ENCODE measurements around the gene FIG4. TPM values are rescaled to one million over a fixed set of nuclear protein-coding genes. Genes with fewer than 3 reads are reported as not detected.

Gene FIG4
- total RNA-seq, 1 donor from 2014 or later: 13.5 TPM

DNA sequence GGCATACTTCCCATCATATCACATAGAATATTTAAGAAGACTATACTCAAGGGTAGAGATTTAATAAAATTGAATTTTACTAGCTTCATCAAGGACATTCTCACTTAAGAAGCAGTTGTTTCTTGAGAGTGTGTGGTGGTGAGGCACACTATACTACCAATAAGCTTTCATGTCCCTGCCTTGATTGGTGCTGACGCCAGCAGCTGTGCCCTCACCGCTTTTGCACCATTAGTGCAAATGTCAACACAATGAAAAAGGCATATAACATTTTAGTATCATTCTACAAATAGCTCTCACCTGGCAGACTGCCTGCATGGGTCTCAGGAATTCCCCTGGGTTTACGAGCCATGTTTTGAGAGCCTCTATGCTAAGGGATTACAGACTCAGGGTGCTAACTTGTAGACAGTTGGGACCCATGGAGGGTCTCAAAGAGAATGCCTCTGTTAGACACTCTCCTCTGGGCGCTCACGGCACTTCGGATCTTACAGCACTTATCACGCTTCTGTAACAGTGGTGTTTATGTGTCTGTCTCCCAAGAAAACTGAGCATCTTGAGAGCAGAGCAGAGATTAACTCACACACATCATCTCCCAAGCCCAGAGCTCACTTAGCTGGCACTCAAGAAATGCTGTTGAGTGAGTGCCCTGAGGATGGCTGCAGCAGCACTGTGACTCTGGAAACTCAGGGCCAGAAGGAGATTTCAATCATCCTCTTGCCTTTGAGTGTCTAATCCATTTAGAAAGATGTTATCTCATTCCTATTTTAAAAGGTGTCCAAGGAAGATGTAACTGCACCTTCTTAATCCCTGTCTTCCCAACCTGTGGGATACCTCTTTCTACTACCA lies 143.7 kb downstream of the FIG4 start:
- H3K27me3 Mint-ChIP-seq (ENCODE audit: unreplicated experiment): no peaks in the 10 kb centered on the region
- TF ChIP-seq, protein P1, sequence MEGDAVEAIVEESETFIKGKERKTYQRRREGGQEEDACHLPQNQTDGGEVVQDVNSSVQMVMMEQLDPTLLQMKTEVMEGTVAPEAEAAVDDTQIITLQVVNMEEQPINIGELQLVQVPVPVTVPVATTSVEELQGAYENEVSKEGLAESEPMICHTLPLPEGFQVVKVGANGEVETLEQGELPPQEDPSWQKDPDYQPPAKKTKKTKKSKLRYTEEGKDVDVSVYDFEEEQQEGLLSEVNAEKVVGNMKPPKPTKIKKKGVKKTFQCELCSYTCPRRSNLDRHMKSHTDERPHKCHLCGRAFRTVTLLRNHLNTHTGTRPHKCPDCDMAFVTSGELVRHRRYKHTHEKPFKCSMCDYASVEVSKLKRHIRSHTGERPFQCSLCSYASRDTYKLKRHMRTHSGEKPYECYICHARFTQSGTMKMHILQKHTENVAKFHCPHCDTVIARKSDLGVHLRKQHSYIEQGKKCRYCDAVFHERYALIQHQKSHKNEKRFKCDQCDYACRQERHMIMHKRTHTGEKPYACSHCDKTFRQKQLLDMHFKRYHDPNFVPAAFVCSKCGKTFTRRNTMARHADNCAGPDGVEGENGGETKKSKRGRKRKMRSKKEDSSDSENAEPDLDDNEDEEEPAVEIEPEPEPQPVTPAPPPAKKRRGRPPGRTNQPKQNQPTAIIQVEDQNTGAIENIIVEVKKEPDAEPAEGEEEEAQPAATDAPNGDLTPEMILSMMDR (IDR thresholded peaks at IDR 0.05): no peak
- DNase-seq (ENCODE audit: extremely low spot score, unreplicated experiment): no peak
- no peak overlapping the region for H3K4me3 Mint-ChIP-seq (ENCODE audit: unreplicated experiment)
- H3K4me1 Mint-ChIP-seq (ENCODE audit: unreplicated experiment): no peaks in the 10 kb centered on the region
- H3K9me3 Mint-ChIP-seq (ENCODE audit: unreplicated experiment): peaks cover 10% of the 10 kb centered on the region
- H3K36me3 Mint-ChIP-seq (ENCODE audit: unreplicated experiment): peaks cover 8% of the 10 kb centered on the region
- H3K27ac Mint-ChIP-seq (ENCODE audit: unreplicated experiment): no peak overlapping the region

DNA sequence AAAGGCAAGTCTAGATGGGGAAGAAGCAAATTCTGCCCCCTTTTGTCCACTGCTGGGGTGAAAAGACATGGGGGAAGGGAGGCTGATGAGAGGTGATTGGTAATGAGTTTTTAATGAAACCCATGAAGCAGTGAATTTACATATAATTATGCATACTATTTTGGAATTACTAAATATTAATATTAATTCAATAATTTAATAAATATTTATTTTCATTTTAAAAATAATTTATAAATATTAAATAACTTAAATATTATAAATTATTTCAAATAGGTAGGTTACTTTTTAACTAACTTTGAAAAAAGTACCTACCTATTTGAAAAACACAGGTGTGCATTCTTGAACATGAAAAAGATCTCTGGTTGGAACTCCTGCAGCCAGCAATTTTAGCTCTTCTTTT lies 148.9 kb downstream of the FIG4 start:
- Mint-ChIP-seq H3K9me3 (ENCODE audit: unreplicated experiment) (peaks cover 8% of the 10 kb centered on the region), H3K36me3 (ENCODE audit: unreplicated experiment) (no peaks in the 10 kb centered on the region), H3K27me3 (ENCODE audit: unreplicated experiment) (no peaks in the 10 kb centered on the region), H3K4me3 (ENCODE audit: unreplicated experiment) (no peak overlapping the region), H3K27ac (ENCODE audit: unreplicated experiment) (no peak overlapping the region), H3K4me1 (ENCODE audit: unreplicated experiment) (no peaks in the 10 kb centered on the region)
- DNase-seq (ENCODE audit: extremely low spot score, unreplicated experiment): no peak
- TF ChIP-seq, protein P1 (IDR thresholded peaks at IDR 0.05): no peak

DNA sequence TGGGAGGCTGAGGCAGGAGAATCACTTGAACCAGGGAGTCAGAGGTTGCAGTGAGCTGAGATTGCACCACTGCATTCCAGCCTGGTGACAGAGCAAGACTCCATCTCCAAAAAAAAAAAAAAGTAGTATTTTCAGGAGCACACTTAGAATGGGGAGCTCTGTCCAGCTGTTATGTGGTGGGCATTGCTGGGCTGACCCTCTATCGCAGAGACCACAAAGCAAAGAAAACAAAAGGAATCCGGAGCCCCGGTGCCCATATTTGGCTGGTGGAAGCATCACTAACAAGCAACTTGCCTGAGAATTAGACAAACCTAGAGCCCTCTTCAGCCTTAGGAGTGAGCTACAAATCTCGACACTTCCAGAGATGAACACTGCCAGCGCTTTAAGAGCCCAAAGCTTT lies 149.7 kb downstream of the FIG4 start:
- H3K9me3 Mint-ChIP-seq (ENCODE audit: unreplicated experiment): peaks cover 8% of the 10 kb centered on the region
- H3K4me1 Mint-ChIP-seq (ENCODE audit: unreplicated experiment): no peaks in the 10 kb centered on the region
- TF ChIP-seq, protein P1 (IDR thresholded peaks at IDR 0.05): no peak
- DNase-seq (ENCODE audit: extremely low spot score, unreplicated experiment): no peak
- H3K4me3 Mint-ChIP-seq (ENCODE audit: unreplicated experiment): no peak overlapping the region
- H3K27me3 Mint-ChIP-seq (ENCODE audit: unreplicated experiment): no peaks in the 10 kb centered on the region
- H3K36me3 Mint-ChIP-seq (ENCODE audit: unreplicated experiment): no peaks in the 10 kb centered on the region
- H3K27ac Mint-ChIP-seq (ENCODE audit: unreplicated experiment): no peak overlapping the region

DNA sequence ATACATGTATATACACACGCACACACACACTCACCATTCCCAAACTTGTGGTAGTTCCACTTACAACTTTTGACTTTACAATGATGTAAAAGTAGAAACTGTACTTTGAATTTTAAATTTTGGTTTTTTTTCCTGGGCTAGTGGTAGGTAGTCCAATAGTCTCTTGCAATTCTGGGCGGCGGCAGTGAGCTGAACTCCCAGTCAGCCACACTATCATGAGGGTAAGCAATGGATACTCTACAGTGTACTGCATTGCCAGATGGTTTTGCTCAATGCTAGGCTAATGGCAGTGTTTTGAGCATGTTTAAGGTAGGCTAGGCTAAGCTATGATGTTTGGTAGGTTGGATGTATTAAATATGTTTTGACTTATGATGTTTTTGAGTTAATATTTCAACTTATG lies 150.8 kb downstream of the FIG4 start:
- TF ChIP-seq, protein P1 (IDR thresholded peaks at IDR 0.05): no peak

DNA sequence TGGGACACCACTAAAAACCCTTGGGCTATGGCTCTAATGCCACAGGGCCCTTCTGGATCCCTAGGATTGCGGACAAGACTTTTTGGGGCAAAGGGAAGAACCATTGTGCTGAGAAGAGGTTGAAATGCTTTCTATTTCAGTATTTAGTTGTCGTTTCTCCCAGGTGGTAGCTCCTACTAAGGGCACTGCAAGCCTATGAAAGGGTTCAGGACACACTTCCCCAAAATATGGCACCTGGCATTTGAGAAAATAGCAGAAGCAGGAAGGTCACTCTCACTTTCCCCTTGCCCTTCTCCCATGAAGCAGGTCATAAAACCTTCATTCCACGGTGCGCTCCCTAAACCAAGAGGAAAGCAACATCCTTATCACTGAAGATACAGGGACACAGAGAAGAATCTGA lies 161.6 kb downstream of the FIG4 start:
- no peak overlapping the region for H3K4me3 Mint-ChIP-seq (ENCODE audit: unreplicated experiment)
- no peak overlapping the region for H3K27ac Mint-ChIP-seq (ENCODE audit: unreplicated experiment)
- H3K9me3 Mint-ChIP-seq (ENCODE audit: unreplicated experiment): no peaks in the 10 kb centered on the region
- H3K4me1 Mint-ChIP-seq (ENCODE audit: unreplicated experiment): no peaks in the 10 kb centered on the region
- no peak for DNase-seq (ENCODE audit: extremely low spot score, unreplicated experiment)
- TF ChIP-seq, protein P1 (IDR thresholded peaks at IDR 0.05): no peak
- no peaks in the 10 kb centered on the region for H3K36me3 Mint-ChIP-seq (ENCODE audit: unreplicated experiment)
- peaks cover 2% of the 10 kb centered on the region for H3K27me3 Mint-ChIP-seq (ENCODE audit: unreplicated experiment)

More for the DNA sequence above, 150.8 kb downstream of the FIG4 start:
- Mint-ChIP-seq H3K4me3 (ENCODE audit: unreplicated experiment) (no peak overlapping the region), H3K27me3 (ENCODE audit: unreplicated experiment) (no peaks in the 10 kb centered on the region), H3K4me1 (ENCODE audit: unreplicated experiment) (no peaks in the 10 kb centered on the region), H3K36me3 (ENCODE audit: unreplicated experiment) (no peaks in the 10 kb centered on the region), H3K9me3 (ENCODE audit: unreplicated experiment) (peaks cover 8% of the 10 kb centered on the region), H3K27ac (ENCODE audit: unreplicated experiment) (no peak overlapping the region)
- no peak for DNase-seq (ENCODE audit: extremely low spot score, unreplicated experiment)
